HG02623 (cell line): ENCODE data around the gene KCND2.
"Not testable (repeated sequence)": the region's sequence is repeated elsewhere in the genome, so short reads cannot be mapped to it uniquely, and the experiment has no call there.

ENCODE experiments used
- ATAC-seq: cut with Tn5 transposase; IDR thresholded peaks from one replicate; pipeline ENCODE4 v1.9.1; 2021; ENCODE audit warnings: moderate library complexity; ENCODE audit not compliant: unreplicated experiment

The KCND2 gene

GRCh38 chr7:120684463-120684862 lies 411.5 kb downstream of the KCND2 start:
- ATAC-seq, result no peak

GRCh38 chr7:120691915-120692314 lies 418.9 kb downstream of the KCND2 start:
- no peak for ATAC-seq

DNA sequence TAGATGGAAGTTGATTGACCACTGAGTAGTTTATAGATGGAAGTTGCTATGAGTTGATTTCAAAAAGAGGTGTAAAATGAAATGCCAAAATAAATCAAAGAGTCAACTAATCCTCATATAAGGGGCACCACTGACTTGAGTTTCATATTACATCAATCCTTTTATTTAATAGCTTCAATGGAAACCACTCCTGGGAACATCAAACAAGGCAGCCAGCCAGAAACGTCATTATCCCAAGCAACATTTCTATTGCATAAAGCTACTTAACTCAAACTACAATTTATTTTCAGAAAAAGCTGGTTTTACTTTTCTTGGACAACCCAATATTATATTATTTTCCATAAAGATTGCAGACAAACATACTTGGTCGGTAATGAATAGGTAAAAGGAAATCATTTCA lies 422.9 kb downstream of the KCND2 start:
- no peak for ATAC-seq

DNA sequence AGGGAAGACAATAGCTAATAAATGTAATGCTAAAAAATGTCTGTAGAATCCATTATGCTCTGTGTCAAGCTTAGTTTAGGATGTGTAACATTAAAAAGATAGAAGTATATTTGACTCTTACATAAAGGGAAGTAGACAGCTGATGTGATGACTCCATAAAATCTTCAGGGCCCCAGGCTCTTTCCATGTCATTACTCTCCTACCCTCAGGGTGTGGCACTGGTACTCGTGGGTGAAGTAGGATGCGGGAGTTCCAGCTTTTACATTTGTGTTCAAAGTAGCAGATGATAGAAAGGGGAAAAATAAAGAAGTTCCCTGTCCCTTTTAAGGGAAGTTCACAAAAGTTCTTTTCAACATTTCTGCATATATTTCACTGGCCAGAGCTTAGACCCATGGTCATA lies 427.8 kb downstream of the KCND2 start:
- no peak for ATAC-seq

DNA sequence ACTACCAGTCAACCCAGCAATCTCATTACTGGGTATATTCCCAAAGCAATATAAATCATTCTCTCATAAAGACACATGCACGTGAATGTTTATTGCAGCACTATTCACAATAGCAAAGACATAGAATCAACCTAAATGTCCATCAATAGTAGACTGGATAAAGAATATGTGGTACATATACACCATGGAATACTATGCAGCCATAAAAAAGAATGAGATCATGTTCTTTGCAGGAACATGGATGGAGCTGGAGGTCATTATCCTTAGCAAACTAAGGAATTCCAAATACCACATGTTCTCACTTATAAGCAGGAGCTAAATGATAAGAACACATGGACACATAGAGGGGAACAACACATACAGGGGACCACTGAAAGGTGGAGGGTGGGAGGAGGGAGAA lies 429.4 kb downstream of the KCND2 start:
- ATAC-seq, result not testable (repeated sequence)

- no peak for ATAC-seq
Measured at GRCh38 chr7:120703585-120704240, 430.7 kb downstream of the KCND2 start.

- ATAC-seq, result no peak
Measured at GRCh38 chr7:120709252-120709971, 436.4 kb downstream of the KCND2 start.

GRCh38 chr7:120709972-120710320 lies 437.0 kb downstream of the KCND2 start:
- ATAC-seq, result no peak

DNA sequence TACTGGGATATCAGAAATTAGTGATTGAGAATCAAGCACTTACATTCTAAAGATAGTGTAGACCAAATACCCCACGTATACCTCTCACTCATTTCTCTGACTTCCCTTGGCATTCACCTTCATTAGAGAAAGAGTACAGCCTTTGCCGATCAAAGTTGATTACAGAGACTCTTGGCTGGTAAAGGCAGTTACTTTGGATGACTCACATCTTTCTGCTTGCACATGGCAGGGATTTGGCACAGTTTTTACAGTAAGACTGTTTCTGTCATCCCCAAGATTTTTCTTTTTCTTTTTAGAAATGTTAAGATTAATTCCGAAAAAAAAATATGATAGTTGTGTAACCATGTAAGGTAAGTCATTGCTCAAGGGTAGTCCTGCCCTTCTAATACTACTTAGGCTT lies 442.0 kb downstream of the KCND2 start:
- no peak for ATAC-seq

GRCh38 chr7:120716307-120716706 lies 443.3 kb downstream of the KCND2 start:
- no peak for ATAC-seq

GRCh38 chr7:120717166-120717565 lies 444.2 kb downstream of the KCND2 start:
- ATAC-seq, result no peak

GRCh38 chr7:120718361-120718760 lies 445.4 kb downstream of the KCND2 start:
- no peak for ATAC-seq

- ATAC-seq, result no peak
Measured at GRCh38 chr7:120720317-120720716, 447.3 kb downstream of the KCND2 start.

DNA sequence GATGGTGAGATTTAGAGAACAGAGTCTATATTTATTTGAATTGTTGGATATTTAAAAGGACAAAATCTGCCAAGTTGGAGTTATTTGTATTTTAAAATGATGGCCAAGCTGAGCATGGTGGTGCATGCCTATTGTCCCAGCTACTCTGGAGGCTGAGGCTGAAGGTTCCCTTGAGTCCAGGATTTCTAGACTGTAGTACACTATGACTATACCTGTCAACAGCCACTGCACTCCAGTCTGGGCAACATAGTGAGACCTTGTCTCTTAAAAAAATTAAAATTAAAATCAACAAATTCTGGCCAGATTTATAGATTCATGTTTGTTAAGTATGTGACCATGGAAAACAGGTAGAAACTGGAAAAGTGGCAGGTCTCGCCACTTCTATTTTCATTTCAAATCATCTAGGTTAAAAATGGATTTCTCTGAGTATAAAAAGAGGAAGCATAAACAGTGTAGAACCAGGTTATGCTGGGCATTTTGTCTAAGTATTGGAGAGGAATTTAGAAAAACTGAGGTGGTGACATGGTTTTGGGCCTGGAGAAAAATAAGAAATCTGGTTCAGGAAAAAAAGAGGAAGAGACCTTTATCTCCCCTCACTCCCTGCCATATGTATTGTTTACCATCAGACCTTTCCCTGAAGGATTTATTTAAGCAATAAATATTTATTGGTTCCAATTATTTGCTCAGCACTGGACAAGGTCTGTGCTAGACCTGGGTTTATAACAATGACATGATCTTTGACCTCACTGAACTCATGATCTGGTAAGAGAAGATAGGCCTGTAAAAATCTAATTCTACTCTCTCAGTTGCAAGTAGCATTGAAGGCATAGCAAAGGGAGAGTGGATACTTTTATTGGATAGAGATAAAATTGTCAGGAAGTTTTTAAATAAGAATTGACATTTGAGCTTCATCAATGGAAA lies 450.8 kb downstream of the KCND2 start:
- no peak for ATAC-seq

- no peak for ATAC-seq
Measured at GRCh38 chr7:120724448-120724847, 451.5 kb downstream of the KCND2 start.

DNA sequence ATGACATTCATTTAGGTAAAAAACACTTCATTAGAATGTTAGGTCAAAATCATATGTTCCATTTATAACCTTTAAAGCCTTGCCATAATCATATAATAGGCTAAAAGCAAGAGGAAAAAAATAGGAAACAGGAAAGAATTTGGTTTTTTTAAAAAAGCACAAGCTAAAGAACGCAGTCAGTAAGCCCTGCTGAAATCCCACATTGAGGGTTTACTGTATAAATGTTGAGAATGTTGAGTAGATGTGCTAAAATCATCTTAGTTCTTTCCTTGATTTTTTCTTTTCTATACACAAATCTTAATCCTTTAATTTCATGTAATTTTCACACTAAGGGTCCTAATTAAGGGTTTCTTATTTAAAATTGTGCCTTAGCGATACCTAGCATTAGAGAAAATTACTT lies 452.0 kb downstream of the KCND2 start:
- no peak for ATAC-seq

DNA sequence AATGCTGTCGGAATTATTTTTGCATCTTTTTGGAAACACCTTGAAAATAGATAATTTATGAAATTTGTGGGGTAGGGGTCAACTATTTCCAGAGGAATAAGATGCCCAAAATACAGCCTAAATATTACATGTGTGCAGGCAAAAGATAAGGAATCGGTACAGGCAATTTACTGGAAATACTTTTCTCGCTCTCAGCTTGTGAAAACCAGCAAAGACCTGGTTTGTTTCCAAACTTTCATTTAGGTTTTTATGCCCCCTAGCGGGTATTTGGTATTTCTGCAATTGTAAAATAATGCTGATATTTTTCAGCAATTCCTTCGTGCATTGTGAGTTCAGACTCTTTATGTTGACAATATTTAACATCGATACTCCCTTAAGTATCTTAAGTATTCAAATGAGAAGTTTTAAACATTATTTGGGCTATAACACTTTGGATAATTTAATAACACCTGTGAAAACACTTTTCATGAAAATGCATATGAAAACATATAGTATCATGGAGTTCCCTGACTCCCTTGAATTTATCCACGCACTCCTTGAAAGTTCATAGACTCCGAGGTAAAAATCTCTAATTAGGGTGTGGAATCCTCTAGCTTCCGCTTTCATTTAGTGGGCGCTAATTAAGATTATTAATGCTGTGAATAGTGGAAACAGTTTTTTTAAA lies 452.5 kb downstream of the KCND2 start:
- ATAC-seq, result no peak

GRCh38 chr7:120729245-120729644 lies 456.3 kb downstream of the KCND2 start:
- ATAC-seq, result no peak

DNA sequence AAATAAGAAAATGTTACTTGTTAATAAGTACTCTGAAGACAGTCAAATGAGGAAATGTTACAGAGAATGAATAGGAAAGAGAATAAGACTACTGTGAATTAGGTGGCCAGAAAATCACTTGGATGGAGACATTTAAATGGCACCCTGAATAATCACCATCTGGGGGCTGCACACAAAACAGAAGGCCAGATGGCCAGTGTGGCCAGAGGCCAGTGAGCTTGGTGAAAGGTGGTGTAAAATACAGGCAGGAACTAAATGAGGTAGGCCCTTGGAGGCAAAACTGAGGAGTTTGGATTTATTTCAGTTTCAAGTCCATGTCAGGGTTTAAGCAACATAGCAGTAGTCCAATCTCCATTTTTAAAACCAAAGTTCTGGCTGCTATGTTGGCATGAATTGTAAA lies 458.3 kb downstream of the KCND2 start:
- no peak for ATAC-seq

- no peak for ATAC-seq
Measured at GRCh38 chr7:120732256-120732655, 459.3 kb downstream of the KCND2 start.

DNA sequence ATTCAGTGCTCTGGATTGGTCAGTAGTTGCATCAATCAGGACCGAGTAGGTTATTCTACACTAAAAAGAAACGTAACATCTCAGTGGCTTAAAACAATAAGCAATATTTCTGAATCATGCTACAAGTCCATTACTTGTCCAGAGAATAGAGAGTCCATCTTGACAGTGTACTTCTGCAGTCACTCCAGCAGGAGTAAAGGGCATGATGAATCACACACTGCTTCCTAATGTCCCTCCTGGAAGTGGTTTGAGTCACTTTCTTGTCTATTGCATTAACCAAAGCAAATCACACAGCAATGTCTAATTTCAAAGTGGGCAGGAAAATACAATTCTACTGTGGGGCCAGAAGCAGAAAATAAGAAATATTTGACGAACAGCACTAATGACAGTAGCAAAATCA lies 460.2 kb downstream of the KCND2 start:
- ATAC-seq, result no peak
